ENCODE data around the gene WWTR1. TPM values are rescaled to one million over a fixed set of nuclear protein-coding genes. Genes with fewer than 3 reads are reported as not detected.

Gene WWTR1
- total RNA-seq, 1 experiment from 2014 or later: 24.4 TPM

GRCh38 chr3:149592758-149593240, 65.0 kb downstream of the WWTR1 start:
- no peak overlapping the region for H2AK5ac ChIP-seq (ENCODE audit: insufficient read length, low read length)
- H3K27ac Mint-ChIP-seq: peak overlapping the region in 2 of 3 experiments; percentile 14 to 46; a peak in 3 of 7 replicates
- no peak overlapping the region for H3K14ac ChIP-seq (ENCODE audit: insufficient read depth, low read length)
- no peak overlapping the region for H2AFZ ChIP-seq (ENCODE audit: low read length)
- peaks cover 3% of the 10 kb centered on the region for H3K4me1 ChIP-seq (ENCODE audit: insufficient read depth, low read length)
- no peak overlapping the region for H3K9ac ChIP-seq (ENCODE audit: extremely low read depth, insufficient read length, low read length)
- no peaks in the 10 kb centered on the region for H3K9me3 ChIP-seq (ENCODE audit: control insufficient read depth, low read depth, low read length)
- H3K23ac ChIP-seq (ENCODE audit: insufficient read length, low read depth, low read length): no peak overlapping the region
- no peak overlapping the region for H3T11ph ChIP-seq (ENCODE audit: low read length)
- H3K56ac ChIP-seq (ENCODE audit: insufficient read length, low read depth, low read length): no peak overlapping the region
- no peak overlapping the region for H4K91ac ChIP-seq (ENCODE audit: insufficient read length, low read depth, low read length)
- H3K36me3 Mint-ChIP-seq (ENCODE audit: insufficient read depth in 1 of 3, low read depth in 3 of 3): no peaks in the 10 kb centered on the region; a peak in 1 of 7 replicates
- no peak overlapping the region for H4K5ac ChIP-seq (ENCODE audit: insufficient read length, low read depth, low read length)
- no peak overlapping the region for H4K8ac ChIP-seq (replicated peaks; ENCODE audit: insufficient read length, low read depth, low read length)
- no peak overlapping the region for H3K27ac ChIP-seq (ENCODE audit: insufficient read length, low read depth, low read length)
- no peak overlapping the region for H3K4me3 Mint-ChIP-seq
- H3K23me2 ChIP-seq (ENCODE audit: insufficient read length, low read depth, low read length, poor library complexity, severe bottlenecking): no peaks in the 10 kb centered on the region
- TF ChIP-seq, protein P1, sequence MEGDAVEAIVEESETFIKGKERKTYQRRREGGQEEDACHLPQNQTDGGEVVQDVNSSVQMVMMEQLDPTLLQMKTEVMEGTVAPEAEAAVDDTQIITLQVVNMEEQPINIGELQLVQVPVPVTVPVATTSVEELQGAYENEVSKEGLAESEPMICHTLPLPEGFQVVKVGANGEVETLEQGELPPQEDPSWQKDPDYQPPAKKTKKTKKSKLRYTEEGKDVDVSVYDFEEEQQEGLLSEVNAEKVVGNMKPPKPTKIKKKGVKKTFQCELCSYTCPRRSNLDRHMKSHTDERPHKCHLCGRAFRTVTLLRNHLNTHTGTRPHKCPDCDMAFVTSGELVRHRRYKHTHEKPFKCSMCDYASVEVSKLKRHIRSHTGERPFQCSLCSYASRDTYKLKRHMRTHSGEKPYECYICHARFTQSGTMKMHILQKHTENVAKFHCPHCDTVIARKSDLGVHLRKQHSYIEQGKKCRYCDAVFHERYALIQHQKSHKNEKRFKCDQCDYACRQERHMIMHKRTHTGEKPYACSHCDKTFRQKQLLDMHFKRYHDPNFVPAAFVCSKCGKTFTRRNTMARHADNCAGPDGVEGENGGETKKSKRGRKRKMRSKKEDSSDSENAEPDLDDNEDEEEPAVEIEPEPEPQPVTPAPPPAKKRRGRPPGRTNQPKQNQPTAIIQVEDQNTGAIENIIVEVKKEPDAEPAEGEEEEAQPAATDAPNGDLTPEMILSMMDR (conservative IDR thresholded peaks at IDR 0.05): no peak
- no peak overlapping the region for H2BK15ac ChIP-seq (ENCODE audit: low read depth, low read length)
- no peaks in the 10 kb centered on the region for H3K27me3 Mint-ChIP-seq (ENCODE audit: low read depth)
- H3K4ac ChIP-seq (ENCODE audit: low read depth, low read length): no peak overlapping the region
- H2BK12ac ChIP-seq (ENCODE audit: insufficient read length, low read depth, low read length): no peak overlapping the region
- peaks cover 19 to 32% of the 10 kb centered on the region in 2 experiments for H3K4me1 Mint-ChIP-seq
- H3K18ac ChIP-seq (ENCODE audit: insufficient read length, low read depth, low read length): no peak overlapping the region
- no peaks in the 10 kb centered on the region for H3K79me1 ChIP-seq (ENCODE audit: insufficient read depth, low read depth, low read length, poor library complexity, severe bottlenecking)
- no peaks in the 10 kb centered on the region for H3K9me3 Mint-ChIP-seq
- no peak overlapping the region for H2BK20ac ChIP-seq (ENCODE audit: low read depth, low read length, poor library complexity, severe bottlenecking)
- no peak for DNase-seq
- H3K27me3 ChIP-seq (ENCODE audit: insufficient read depth, low read length): no peaks in the 10 kb centered on the region
- no peak overlapping the region for H3K4me2 ChIP-seq (ENCODE audit: insufficient read depth, insufficient read length, low read length)
- no peaks in the 10 kb centered on the region for H4K20me1 ChIP-seq (ENCODE audit: control insufficient read depth, insufficient read depth, insufficient read length)
- H2BK5ac ChIP-seq (ENCODE audit: insufficient read length, low read length): no peak overlapping the region
- H2BK120ac ChIP-seq (ENCODE audit: low read depth, low read length, poor library complexity, severe bottlenecking): no peak overlapping the region
- no peaks in the 10 kb centered on the region; the same call in 1 of the 2 replicates for H3K79me2 ChIP-seq (ENCODE audit: insufficient read depth, low read length)
- no CpG with 5 or more reads among the region's 9 CpGs for WGBS (ENCODE audit: extremely low coverage, insufficient read length, low lambda C conversion rate)
